ENCODE measurements around the gene CLIP2. TPM values are rescaled to one million over a fixed set of nuclear protein-coding genes. Genes with fewer than 3 reads are reported as not detected.

CLIP2 gene
- total RNA-seq, 1 donor: 72.2 TPM

GRCh38 chr7:74269757-74270277 lies 19.4 kb upstream of the CLIP2 start:
- DNase-seq (ENCODE audit: low read depth in 2 of 3, low spot score in 2 of 3): peak in 2 of 3 donors; percentile 34 to 79

GRCh38 chr7:74271742-74272141 lies 17.5 kb upstream of the CLIP2 start:
- peak in 1 of 3 donors; percentile 20 for DNase-seq (ENCODE audit: low read depth in 2 of 3, low spot score in 2 of 3)

- peak in 2 of 3 donors; percentile 86 to 91 for DNase-seq (ENCODE audit: low read depth in 2 of 3, low spot score in 2 of 3)
These were observed 16.7 kb upstream of the CLIP2 start for GRCh38 chr7:74272305-74273038.

GRCh38 chr7:74275401-74275881 lies 13.8 kb upstream of the CLIP2 start:
- DNase-seq (ENCODE audit: low read depth in 2 of 3, low spot score in 2 of 3): no peak

GRCh38 chr7:74277636-74278035 lies 11.6 kb upstream of the CLIP2 start:
- DNase-seq (ENCODE audit: low read depth in 2 of 3, low spot score in 2 of 3): no peak

- no peak for DNase-seq (ENCODE audit: low read depth in 2 of 3, low spot score in 2 of 3)
These were observed 8.2 kb upstream of the CLIP2 start for GRCh38 chr7:74280985-74281384.

- no peak for DNase-seq (ENCODE audit: low read depth in 2 of 3, low spot score in 2 of 3)
These were observed 6.3 kb upstream of the CLIP2 start for GRCh38 chr7:74282748-74283459.

GRCh38 chr7:74283858-74284447 lies 5.3 kb upstream of the CLIP2 start:
- DNase-seq (ENCODE audit: low read depth in 2 of 3, low spot score in 2 of 3): no peak

GRCh38 chr7:74284781-74285259 lies 4.4 kb upstream of the CLIP2 start:
- peak in 2 of 3 donors; percentile 45 to 47 for DNase-seq (ENCODE audit: low read depth in 2 of 3, low spot score in 2 of 3)

GRCh38 chr7:74286131-74286530 lies 3.1 kb upstream of the CLIP2 start:
- no peak for DNase-seq (ENCODE audit: low read depth in 2 of 3, low spot score in 2 of 3)

GRCh38 chr7:74287303-74288033 lies 1.7 kb upstream of the CLIP2 start:
- no peak for DNase-seq (ENCODE audit: low read depth in 2 of 3, low spot score in 2 of 3)

GRCh38 chr7:74288034-74288881 lies 949 bp upstream of the CLIP2 start:
- DNase-seq (ENCODE audit: low read depth in 2 of 3, low spot score in 2 of 3): peak in 2 of 3 donors; percentile 79 to 87

GRCh38 chr7:74289659-74290552 lies 699 bp downstream of the CLIP2 start:
- peak in 2 of 3 donors; percentile 51 to 62 for DNase-seq (ENCODE audit: low read depth in 2 of 3, low spot score in 2 of 3)

GRCh38 chr7:74290553-74290950 lies 1.3 kb downstream of the CLIP2 start:
- no peak for DNase-seq (ENCODE audit: low read depth in 2 of 3, low spot score in 2 of 3)

GRCh38 chr7:74290981-74291441 lies 1.8 kb downstream of the CLIP2 start:
- no peak for DNase-seq (ENCODE audit: low read depth in 2 of 3, low spot score in 2 of 3)

GRCh38 chr7:74291535-74291934 lies 2.3 kb downstream of the CLIP2 start:
- no peak for DNase-seq (ENCODE audit: low read depth in 2 of 3, low spot score in 2 of 3)

- DNase-seq (ENCODE audit: low read depth in 2 of 3, low spot score in 2 of 3): no peak
These were observed 3.8 kb downstream of the CLIP2 start for GRCh38 chr7:74292757-74293576.

- no peak for DNase-seq (ENCODE audit: low read depth in 2 of 3, low spot score in 2 of 3)
These were observed 4.3 kb downstream of the CLIP2 start for GRCh38 chr7:74293577-74293908.
